Esophagus squamous epithelium (tissue), 4 donors: ENCODE results near the gene FLVCR2.

ENCODE experiments used
- CTCF ChIP-seq, 6 experiments: fragments of 450-650 bp in 4 of 6; fragments of 200-600 bp in 2 of 6; sonication (generic) in 2 of 6; IDR thresholded peaks; one replicate each; pipeline ENCODE4 v1.5.1; 2016 to 2019; ENCODE audit warnings: antibody characterized with exemption in 6 of 6, mild to moderate bottlenecking in 4 of 6, moderate library complexity in 4 of 6
- POLR2A ChIP-seq, 4 donors: fragments of 450-650 bp; IDR thresholded peaks; one replicate each; pipeline ENCODE4 v1.6.1; 2017; ENCODE audit warnings: antibody characterized with exemption in 4 of 4, mild to moderate bottlenecking in 4 of 4, moderate library complexity in 3 of 4

- TF ChIP-seq POLR2A (IDR thresholded peaks at IDR 0.05) (no peak), CTCF (IDR thresholded peaks at IDR 0.05) (no peak)
Observed at GRCh38 chr14:75662966-75663365, 84.5 kb downstream of the FLVCR2 start.
